Left renal cortex interstitium (tissue), 4 donors: ENCODE measurements around the gene MKNK2. TPM values are rescaled to one million over a fixed set of nuclear protein-coding genes. Genes with fewer than 3 reads are reported as not detected.

ENCODE experiments used
- DNase-seq, 4 donors: peaks; one replicate each; pipeline ENCODE4 v3.0.0-alpha.2; 2013; ENCODE audit warnings: low read depth in 4 of 4, low spot score in 2 of 4, missing footprints in 1 of 4
- polyA plus RNA-seq, 4 donors: library from polyadenylated mRNA; unstranded; fragments of 120-200 nt; gene quantifications; one replicate each; pipeline ENCODE4 v1.2.1, GENCODE V29; 2013; ENCODE audit not compliant: insufficient read length in 4 of 4

Gene MKNK2
- polyA plus RNA-seq, 4 donors = 54.6 to 86.8 (median 81.6) TPM

DNA sequence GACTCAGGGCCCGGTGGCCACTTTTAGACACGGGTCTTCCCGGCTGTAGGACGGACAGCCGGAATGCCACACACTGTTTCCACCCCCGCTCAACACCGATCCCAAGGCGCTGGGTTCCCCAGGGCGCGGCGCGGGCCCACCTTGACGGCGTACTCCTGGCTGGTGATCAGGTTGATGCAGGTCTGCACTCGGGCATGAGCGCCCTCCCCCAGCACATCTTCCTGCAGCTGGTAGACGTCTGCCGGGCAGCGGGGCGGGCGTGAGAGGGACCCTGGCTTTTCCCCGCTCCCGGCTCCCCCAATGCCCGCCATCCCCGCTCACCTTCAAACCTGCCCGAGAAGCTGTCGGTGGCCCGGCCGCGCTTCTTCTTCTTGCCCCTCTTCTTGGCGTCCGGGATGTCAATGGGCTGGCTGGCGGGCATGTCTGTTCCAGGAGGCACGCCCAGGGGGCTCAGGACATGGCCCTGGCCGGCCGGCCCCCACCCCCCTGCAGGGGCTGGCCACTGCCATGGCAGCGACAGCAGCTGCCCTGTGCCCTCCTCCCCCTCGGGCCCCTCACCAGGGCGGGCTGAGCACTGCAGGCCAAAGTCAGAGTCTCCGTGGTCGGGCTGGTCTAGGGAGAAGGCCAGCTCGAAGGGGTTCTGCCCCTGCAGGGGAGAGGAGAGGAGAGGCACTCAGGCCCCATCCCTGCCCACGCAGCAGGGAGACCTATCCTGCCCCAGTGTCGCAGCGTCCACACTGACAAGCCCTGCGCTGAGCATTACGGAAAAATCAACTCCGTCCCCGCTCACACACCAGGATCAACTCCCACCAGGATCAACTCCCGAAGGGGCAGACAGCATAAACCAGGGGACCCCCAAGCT is 4.8 kb downstream of the MKNK2 start:
- DNase-seq = no peak

DNA sequence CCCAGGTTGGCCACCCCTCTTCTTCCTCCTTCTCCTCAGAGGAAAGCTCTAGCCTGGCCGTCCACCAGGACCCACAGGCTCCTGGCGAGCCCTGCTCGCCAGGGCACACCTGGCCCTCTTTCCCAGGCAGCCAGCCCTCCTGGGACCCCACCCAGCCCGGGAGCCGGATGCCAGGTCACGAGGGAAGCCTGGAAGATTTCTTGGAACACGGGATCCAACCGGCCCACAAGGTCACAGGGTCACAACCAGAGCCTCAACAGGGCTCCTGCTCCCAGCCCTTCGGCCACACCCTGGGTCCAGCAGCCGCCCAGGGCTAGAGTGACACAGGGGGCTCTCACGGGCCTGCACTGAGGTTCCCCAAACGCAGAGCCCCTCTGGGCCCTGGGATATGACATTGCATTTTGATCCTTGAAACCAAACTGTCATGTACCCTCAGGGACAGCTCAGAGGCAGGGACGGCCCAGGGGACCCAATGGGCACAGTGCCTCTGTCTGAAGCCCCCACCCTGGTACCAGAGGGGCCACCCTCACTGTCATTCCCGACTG is 5.5 kb downstream of the MKNK2 start:
- DNase-seq = no peak

DNA sequence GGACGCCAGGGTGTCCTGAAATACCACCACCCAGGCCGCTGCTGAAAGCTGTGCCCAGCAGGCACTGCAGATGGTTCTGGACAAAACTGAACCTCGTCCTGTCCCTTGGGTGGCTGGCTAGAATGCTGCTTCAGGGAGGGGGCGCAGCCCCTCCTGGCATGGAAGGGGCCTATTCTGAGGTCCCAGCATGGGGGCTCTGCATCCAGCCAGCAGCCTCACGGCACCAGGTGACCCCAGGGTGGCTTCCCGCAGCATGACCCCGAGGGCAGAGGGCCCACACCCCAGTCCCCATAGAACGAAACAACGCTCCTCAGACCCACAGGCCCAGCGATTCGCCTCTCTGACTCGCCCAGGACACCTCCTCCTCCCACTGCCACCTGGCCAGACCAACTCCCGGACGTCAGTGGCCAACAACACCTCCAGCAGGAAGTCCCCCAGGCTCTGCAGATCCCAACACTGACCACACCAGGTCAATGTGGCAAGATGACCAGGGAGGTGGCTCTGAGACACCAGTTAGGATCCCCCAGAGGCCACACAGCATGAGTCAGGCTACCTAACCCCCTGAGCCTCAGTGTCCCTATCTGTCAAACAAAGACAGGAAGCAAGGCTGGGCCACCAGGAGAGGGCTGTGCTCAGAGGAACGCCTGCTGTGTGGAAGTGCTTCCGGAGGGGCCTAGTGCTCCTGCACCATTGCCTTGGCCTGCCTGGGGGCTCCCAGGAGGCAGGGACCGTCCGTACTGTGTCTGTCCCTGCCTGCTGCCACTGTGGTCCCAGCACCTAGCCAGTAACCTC is 6.1 kb downstream of the MKNK2 start:
- DNase-seq = no peak

DNA sequence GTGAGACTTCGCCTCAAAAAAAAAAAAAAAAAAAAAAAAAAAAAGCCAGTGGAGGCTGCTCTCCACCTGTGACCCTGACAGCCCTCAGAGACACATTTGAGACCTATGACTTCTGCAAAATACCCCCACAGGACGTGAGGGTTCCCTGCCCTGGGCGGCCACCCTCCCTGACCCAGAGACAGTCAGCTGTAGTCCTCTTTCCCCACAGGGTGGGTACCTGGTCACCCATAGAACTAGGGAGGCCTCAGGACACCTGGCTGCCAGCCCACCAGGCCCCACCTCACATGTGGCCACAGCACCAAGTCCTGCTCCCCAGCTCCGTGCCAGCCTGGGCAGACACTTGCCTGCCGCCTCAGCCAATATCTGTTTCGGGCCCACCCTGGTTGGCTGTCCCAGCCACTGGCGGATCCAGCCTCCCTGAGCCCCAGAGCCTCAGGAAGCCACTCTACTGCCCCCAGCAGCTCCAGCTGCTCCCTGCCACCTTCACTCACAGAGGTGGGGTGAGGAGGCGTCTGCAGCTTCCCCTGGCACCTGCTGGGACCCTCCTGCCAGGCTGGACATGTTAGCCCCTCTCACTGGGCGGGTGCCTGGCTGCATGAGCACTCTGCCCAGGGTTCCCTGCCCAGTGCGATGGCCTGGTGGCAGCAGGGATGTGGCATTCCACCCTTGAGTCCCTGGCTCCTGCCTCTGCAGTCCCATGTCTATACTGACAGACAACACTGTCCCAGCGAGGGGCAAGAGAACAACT is 6.9 kb downstream of the MKNK2 start:
- DNase-seq = no peak

DNA sequence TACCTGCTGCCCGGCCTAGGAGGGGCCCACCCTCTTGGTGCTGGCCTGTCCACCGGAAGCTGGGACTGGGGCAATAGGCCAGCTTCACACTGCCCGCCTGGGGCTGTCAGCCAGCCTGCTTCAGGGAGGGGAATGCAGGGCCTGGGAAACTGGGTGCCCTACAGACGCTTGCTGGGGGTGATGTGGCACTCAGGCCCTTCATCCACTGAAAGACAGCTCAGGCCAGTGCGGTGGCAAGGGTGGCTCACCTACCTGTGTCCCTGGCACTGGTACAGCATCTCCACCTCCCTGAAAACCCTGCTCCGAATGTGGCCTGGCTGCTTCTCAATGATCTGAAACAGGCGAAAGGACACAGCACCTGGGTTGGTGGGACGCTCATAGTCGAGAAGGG is 7.8 kb downstream of the MKNK2 start:
- no peak for DNase-seq

DNA sequence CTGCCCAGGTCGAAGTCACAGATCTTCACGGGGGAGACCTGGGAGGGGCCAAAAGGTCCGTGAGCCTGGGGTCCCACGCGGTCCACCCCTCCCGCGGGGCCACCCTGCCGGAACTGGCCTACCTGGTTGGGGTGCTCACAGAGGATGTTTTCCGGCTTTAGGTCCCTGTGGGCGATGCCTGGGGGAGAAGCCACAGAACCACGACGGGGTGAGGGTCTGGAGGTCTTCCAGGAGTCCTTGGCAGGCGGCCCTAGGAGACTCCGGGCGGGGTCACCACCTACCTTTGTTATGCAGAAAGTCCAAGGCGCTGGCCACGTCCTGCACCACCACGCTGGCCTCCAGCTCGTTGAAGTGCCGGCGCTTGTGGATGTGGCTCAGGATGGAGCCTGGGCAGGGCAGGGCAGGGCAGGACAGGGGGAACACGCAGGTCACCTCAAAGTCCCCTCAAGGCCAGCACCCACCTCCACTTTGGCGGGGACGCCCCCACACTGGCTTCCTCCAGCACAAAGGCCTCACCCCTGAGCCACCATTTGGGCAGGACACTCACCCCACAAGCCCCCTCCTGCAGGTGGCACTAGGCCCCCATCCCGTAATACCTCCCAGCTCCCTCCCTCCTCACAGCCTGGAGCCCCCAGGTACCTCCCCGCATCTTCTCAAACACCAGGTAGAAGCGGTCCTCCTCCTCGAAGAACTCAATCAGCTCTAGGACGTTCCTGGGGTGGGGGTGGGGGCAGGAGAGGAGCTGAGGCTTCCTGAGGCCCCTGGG is 8.4 kb downstream of the MKNK2 start:
- no peak for DNase-seq

DNA sequence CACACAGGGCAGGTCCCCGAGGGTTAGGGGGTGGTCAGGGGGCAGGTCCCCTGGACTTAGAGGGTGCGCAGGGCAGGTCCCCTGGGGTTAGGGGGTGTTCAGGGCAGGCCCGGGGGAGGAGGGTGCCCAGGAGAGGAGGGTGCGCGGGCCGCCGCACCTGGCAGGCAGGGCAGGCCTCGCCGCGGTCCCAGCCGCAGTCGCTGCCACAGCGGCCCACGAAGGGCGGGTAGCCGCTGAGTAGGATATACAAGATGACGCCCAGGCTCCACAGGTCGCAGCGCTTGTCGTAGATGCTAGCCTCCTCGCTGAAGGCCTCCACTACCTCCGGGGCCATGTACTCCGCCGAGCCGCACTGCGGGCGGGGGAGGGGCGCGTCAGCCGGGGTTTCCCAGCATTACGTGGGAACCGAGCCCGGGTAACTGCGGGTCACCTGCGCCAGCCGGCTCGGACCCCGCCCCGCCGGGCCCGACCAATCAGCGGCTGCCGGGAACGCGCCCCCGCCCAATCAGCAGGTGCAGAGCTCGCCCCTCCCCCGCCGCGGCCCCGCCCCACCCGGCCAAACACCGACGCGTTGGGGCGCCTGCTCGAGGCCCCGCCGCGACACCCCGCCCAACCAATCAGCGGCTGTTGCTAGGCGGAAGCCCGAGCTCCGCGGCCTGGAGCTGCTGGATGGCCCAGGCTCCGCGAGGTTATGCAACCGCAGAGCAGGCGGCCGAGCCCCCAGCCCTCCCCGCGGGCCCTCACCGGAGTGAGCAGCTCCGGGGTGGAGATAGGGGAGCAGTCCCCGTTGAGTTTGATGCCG is 9.2 kb downstream of the MKNK2 start:
- peak in 3 of 4 donors; percentile 79 to 86 (median 82) for DNase-seq

DNA sequence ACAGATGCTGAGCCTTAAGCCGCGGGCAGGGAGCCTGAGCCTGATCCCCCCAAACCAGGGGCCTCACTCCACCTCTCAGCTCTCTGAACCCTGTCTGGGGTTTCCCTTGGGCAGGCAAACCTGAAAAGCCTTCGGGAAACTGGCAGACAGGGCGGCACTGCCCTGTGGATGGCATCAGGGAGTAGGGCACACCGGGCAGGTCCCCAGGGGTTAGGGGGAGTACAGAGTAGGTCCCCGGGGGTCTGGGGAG is 9.7 kb downstream of the MKNK2 start:
- no peak for DNase-seq

DNA sequence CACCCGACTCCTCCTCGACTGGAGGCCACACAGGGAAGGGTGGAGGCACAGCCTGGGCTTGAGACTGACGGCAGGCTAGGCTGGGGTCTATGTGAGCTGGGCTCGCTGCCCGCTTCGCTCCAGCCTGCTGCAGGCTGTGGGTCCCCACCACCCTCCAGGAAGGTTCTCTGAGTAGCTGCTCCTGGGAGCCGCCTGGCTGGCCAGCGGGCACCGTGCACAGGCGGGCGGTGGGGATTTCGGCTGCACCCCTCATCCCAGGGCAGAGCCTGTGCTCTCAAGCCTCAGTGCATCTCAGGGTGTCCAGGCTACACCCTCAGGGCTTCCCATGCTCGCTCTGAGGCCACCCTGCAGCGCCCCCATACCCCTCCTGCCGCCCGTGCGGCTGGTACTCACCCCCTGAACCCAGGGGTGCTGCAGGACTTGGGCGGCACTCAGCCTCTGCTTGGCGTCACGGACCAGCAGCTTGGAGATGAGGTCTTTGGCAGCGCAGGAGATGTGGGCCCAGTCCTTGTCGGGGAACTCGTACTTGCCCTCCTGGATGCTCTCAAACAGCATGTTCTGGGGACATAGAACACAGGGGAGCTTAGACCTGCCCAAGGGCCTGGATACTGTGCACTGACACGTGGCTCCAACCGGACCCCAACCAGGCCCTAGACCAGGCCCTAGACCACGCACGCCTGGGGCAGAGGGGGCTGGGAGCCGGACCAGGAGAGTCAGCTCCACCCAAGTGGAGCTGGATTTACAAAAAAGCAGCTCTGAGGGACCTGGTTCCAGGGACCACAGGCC is 10.2 kb downstream of the MKNK2 start:
- no peak for DNase-seq

DNA sequence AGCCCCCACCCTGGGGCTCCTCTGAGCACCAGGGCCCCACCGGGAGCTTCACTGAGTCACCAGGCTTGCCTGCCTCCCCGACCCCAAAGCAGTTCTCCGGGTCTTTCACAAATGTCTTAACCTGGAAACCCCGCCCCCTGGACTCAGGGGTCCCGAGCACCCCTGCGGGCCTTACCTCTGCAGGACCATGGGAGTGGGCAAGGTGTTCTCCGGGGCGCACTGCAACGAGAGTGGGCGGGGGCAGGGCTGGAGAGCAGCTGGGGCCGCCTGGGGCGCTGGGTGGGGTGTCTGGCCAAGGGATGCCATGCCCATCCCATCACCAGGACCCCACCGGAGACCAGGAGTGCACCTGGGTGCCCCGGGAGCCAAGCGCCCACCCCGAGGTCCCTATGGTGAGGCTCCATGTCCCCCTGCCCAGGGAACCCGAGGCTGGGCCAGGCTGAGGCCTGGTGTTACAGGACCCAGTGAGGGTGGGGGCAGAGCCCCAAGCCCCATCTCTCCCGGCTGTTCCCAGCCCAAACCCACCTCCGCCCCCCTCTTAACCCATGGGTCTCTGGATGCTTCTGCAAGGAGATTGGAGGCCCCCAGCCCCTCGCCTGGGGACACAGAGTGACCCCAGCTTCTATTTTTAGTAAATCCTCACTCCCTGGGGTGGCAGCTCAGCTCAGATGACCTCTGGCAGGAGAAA is 10.9 kb downstream of the MKNK2 start:
- DNase-seq = no peak

DNA sequence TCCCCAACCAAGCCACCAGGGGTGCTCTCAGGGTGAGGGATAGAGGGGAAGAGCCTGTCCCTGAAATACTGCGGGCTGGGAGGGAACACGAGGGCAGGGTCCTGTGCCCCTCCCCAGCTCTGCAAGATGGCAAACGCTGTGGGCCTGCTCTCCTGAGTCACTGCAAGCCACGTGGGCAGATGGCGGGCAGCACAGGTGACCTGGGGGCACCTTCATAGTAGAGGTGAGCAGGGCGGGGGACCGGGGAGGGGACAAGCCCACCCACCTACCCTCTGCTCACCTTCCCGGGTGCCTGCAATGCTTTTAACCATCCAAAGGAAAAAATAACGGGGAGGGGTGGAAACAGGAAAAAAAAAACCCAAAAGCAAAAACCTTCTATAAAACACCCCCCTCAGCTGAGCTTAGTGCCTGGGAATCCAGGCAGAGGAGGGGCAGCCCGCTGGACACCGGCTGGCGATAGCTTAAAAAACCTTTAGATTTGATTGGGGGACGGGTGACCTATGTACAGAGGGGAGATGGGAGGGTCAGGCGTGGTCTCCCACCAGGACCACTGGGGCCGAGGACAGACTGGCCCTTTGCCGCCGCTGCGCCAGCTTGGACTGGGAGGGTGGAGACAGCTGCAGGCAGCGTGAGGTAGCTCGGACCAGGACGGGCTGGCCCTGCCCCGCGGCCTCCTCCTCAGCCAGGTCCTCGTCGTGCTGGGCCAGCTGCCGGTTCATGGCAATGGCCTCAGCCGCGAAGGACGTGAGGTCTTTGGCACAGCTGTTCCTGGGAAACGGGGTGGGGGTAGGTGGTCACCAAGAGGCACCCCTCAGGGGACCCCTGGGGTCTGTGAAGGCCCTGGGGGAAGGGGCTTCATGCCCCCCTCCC is 11.7 kb downstream of the MKNK2 start:
- DNase-seq = no peak

DNA sequence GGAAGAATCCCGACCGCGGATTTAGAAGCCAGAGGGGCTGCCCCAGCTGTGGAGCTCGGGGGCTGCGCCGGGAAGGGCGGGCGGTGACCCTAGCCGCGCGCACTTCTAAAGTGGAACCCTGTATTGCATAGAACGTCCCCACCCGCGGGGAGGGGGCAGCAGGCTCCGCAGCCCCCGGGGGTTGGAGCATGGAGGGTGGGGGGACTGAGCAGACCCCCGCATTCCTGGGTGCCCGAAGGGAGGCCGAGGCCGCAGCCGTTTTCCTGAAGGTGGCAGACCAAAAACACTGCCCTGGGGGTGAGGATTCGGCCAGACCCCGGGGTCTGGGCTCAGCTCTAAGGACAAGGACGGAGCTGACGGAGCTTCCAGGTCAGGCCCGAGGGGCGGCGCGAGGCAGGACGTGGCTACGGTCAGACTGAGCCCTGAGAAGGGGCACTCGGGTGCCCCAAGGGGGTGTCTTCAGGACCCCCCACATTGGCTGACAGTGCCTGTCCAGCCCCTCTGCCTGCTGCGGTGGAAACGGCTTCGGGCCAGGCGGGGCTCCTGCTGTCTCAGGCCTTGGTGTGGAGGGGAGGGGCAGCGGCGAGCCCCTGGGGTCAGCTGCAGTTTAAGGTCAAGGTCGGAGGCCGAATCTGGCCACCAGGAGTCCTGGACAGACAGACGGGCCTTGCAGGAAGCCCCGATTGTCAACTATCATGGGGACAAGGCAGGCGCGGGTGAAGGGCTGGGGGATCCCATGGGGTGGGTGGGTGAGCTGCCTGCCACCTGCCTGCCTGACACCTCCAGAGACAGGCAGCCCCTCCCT is 12.6 kb downstream of the MKNK2 start:
- DNase-seq = no peak

DNA sequence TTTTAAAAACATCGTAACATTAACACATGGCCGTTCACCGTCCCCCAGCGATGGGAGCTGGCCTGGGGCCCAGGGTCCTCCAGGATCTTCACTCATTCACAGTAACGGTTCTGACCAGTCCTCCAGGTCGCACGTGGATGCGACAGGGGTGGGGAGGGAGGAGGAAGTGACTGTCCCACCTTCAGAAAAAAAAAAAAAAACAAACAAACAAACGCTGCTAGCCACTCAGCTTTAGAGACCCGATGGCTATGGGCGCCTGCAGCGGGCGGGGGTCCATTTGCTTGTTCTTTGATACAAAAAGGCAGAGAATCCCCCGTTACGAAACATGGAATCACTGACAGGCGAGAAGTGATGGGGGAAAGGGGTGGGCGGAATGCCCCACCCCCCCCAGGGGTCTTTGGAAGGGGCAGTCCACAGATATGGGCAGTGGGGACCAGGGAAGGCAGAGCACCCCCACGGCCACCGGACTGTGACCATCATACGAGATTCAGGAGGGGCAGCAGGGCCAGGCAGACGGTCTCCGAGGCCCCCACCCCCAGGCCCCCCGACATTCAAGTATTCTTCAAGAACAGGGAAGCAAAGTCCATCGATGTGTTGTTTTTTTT is 13.3 kb downstream of the MKNK2 start:
- no peak for DNase-seq

DNA sequence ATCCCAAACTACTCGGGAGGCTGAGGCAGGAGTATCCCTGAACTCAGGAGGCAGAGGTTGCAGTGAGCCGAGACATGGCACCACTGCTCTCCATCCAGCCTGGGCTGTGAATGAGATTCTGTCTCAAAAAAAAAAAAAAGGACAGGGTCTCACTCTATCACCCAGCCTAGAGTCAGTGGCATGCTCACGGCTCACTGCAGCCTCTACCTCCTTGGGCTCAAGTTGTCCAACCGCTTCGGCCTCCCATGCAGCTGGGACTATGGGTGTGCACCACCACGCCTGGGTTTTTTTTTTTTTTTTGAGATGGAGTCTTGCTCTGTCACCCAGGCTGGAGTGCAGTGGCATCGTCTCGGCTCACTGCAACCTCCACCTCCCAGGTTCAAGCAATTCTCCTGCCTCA is 14.6 kb downstream of the MKNK2 start:
- DNase-seq = no peak

DNA sequence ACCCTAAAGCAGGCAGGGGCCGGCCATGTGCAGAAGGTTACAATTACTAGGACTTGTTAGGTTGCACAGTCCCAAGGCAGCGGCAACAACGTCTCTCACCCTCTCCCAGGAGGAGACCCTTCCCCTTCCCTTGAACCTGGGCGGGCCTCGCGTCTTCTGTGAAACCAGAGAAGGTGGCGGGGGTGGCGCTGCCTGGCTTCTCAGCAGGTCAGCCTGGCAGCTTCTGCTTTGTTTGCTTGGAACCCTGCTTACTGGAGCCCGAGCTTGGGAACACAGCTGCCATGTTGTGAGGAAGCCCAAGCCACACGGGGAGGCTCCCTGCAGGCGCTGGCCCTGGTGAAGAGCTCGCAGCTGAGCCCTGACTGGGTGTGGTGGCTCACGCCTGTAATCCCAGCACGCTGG is 15.5 kb downstream of the MKNK2 start:
- DNase-seq = no peak
